GM18498 (cell line): Measurements from ENCODE around the gene CMPK1.
"Not testable (repeated sequence)": the region's sequence is repeated elsewhere in the genome, so short reads cannot be mapped to it uniquely, and the experiment has no call there.

ENCODE experiments used
- ATAC-seq: cut with Tn5 transposase; IDR thresholded peaks from one replicate; pipeline ENCODE4 v1.9.1; 2021; ENCODE audit warnings: mild to moderate bottlenecking, moderate library complexity; ENCODE audit not compliant: unreplicated experiment

CMPK1 gene

GRCh38 chr1:47337350-47337749 lies 3.8 kb downstream of the CMPK1 start:
- ATAC-seq, result no peak

- ATAC-seq, result no peak
Observed at GRCh38 chr1:47338249-47339077, 4.9 kb downstream of the CMPK1 start.

GRCh38 chr1:47340227-47340626 lies 6.6 kb downstream of the CMPK1 start:
- ATAC-seq, result no peak

- ATAC-seq, result not testable (repeated sequence)
Observed at GRCh38 chr1:47346979-47347378, 13.4 kb downstream of the CMPK1 start.

GRCh38 chr1:47347735-47348134 lies 14.1 kb downstream of the CMPK1 start:
- ATAC-seq, result no peak

GRCh38 chr1:47348246-47348645 lies 14.7 kb downstream of the CMPK1 start:
- no peak for ATAC-seq

GRCh38 chr1:47351305-47351704 lies 17.7 kb downstream of the CMPK1 start:
- peak; percentile 82 for ATAC-seq

GRCh38 chr1:47361380-47361779 lies 27.8 kb downstream of the CMPK1 start:
- ATAC-seq, result no peak

- ATAC-seq, result no peak
Observed at GRCh38 chr1:47362828-47363227, 29.2 kb downstream of the CMPK1 start.

- no peak for ATAC-seq
Observed at GRCh38 chr1:47367651-47368050, 34.1 kb downstream of the CMPK1 start.

- no peak for ATAC-seq
Observed at GRCh38 chr1:47371016-47371517, 37.5 kb downstream of the CMPK1 start.

- no peak for ATAC-seq
Observed at GRCh38 chr1:47374501-47374900, 40.9 kb downstream of the CMPK1 start.

GRCh38 chr1:47378147-47378546 lies 44.6 kb downstream of the CMPK1 start:
- ATAC-seq, result no peak

- ATAC-seq, result no peak
Observed at GRCh38 chr1:47380699-47381098, 47.1 kb downstream of the CMPK1 start.

GRCh38 chr1:47382399-47382983 lies 48.9 kb downstream of the CMPK1 start:
- no peak for ATAC-seq

GRCh38 chr1:47384083-47384482 lies 50.5 kb downstream of the CMPK1 start:
- ATAC-seq, result no peak

- ATAC-seq, result no peak
Observed at GRCh38 chr1:47385020-47385419, 51.4 kb downstream of the CMPK1 start.

GRCh38 chr1:47386268-47386667 lies 52.7 kb downstream of the CMPK1 start:
- ATAC-seq, result no peak

GRCh38 chr1:47388030-47388890 lies 54.7 kb downstream of the CMPK1 start:
- no peak for ATAC-seq

GRCh38 chr1:47388891-47389238 lies 55.3 kb downstream of the CMPK1 start:
- peak; percentile 85 for ATAC-seq

- no peak for ATAC-seq
Observed at GRCh38 chr1:47389731-47390130, 56.1 kb downstream of the CMPK1 start.
